ENCODE results near the gene LILRA1. TPM values are rescaled to one million over a fixed set of nuclear protein-coding genes. Genes with fewer than 3 reads are reported as not detected.

The LILRA1 gene
- total RNA-seq, 1 experiment from 2014 or later, result not detected

GRCh38 chr19:54614726-54615125 is 21.3 kb downstream of the LILRA1 start:
- Histone ChIP-seq H3K27ac (ENCODE audit: low read length) (no peak overlapping the region), H3K36me3 (ENCODE audit: control insufficient read depth, insufficient read depth, low read length) (no peaks in the 10 kb centered on the region), H3K4me3 (ENCODE audit: low read depth in 2 of 2, low read length in 2 of 2) (no peak overlapping the region), H3K9me3 (ENCODE audit: control insufficient read depth, insufficient read depth, low read depth, low read length) (0 out of 2 replicates have a peak, but pooled peaks cover 7% of the 10 kb centered on the region), H3K27me3 (ENCODE audit: control insufficient read depth, insufficient read depth, low read length) (0 out of 2 replicates have a peak, but pooled peaks cover 2% of the 10 kb centered on the region), H3K4me1 (ENCODE audit: control insufficient read depth, insufficient read depth, low read length) (no peaks in the 10 kb centered on the region)
- POLR2A ChIA-PET, result no interaction called here
- intact Hi-C loops (cut with micrococcal nuclease; ENCODE audit: unreplicated experiment), result no loop called here
- BruUV-seq (replicated peaks), result no TSS peak
- in situ Hi-C loops (cut with HindIII; ENCODE audit: low pct_unique_long_range_greater_than_20kb, low sequenced_read_pairs), result no loop called here
- TF ChIP-seq CTCF (IDR thresholded peaks at IDR 0.05), result no peak
- no peak for TF ChIP-seq TCF7L2 (IDR thresholded peaks at IDR 0.05; ENCODE audit: low read depth, low read length)
- CTCF ChIA-PET, result no interaction called here
- no peak for ATAC-seq
- DNase-seq (ENCODE audit: low read depth, low spot score), result no peak

GRCh38 chr19:54616057-54616456 is 22.6 kb downstream of the LILRA1 start:
- H3K36me3 ChIP-seq (ENCODE audit: control insufficient read depth, insufficient read depth, low read length), result no peaks in the 10 kb centered on the region
- ChIA-PET POLR2A (no interaction called here), CTCF (no interaction called here)
- ATAC-seq (no peak), DNase-seq (ENCODE audit: low read depth, low spot score) (no peak)
- BruUV-seq (replicated peaks), result no TSS peak
- intact Hi-C loops (cut with micrococcal nuclease; ENCODE audit: unreplicated experiment), result no loop called here
- 0 out of 2 replicates have a peak, but pooled peaks cover 3% of the 10 kb centered on the region for H3K9me3 ChIP-seq (ENCODE audit: control insufficient read depth, insufficient read depth, low read depth, low read length)
- in situ Hi-C loops (cut with HindIII; ENCODE audit: low pct_unique_long_range_greater_than_20kb, low sequenced_read_pairs), result no loop called here
- no peak overlapping the region for H3K27ac ChIP-seq (ENCODE audit: low read length)
- no peaks in the 10 kb centered on the region for H3K4me1 ChIP-seq (ENCODE audit: control insufficient read depth, insufficient read depth, low read length)
- H3K4me3 ChIP-seq (ENCODE audit: low read depth in 2 of 2, low read length in 2 of 2), result no peak overlapping the region
- TF ChIP-seq REST (IDR thresholded peaks at IDR 0.05; ENCODE audit: insufficient read depth in 1 of 2, low read depth in 2 of 2, low read length in 1 of 2) (no peak), POLR2AphosphoS5 (IDR thresholded peaks at IDR 0.05; ENCODE audit: low read depth, low read length) (no peak), SIN3A (IDR thresholded peaks at IDR 0.05; ENCODE audit: borderline replicate concordance, insufficient read depth, low read depth, low read length) (no peak), CTCF (IDR thresholded peaks at IDR 0.05) (no peak), TCF7L2 (IDR thresholded peaks at IDR 0.05; ENCODE audit: low read depth, low read length) (no peak)
- H3K27me3 ChIP-seq (ENCODE audit: control insufficient read depth, insufficient read depth, low read length), result 0 out of 2 replicates have a peak, but pooled peaks cover 2% of the 10 kb centered on the region
